Prostate gland (tissue), 2 donors: Measurements from ENCODE around the gene CEP152. TPM values are rescaled to one million over a fixed set of nuclear protein-coding genes. Genes with fewer than 3 reads are reported as not detected.

ENCODE experiments used
- DNase-seq: peaks from one replicate; pipeline ENCODE4 v3.0.0-alpha.2; 2019; ENCODE audit warnings: low spot score
- H3K27ac ChIP-seq, 2 donors: fragments of 200-600 bp; sonication (generic); 2 replicates each; pipeline ENCODE4 v1.5.1; 2017 to 2019
- H3K27me3 ChIP-seq: fragments of 200-600 bp; sonication (generic); replicated peaks from 2 replicates; pipeline ENCODE4 v1.5.1; 2019; ENCODE audit not compliant: insufficient read depth
- H3K36me3 ChIP-seq, 2 donors: fragments of 200-600 bp; sonication (generic); 1 replicate in 1 of 2; 2 replicates in 1 of 2; pipeline versions ENCODE4 v1.5.1 to v1.8.1; 2017 to 2019
- H3K4me1 ChIP-seq: fragments of 200-600 bp; sonication (generic); replicated peaks from 2 replicates; pipeline ENCODE4 v1.5.1; 2019
- H3K4me3 ChIP-seq, 2 donors: fragments of 200-600 bp; sonication (generic); 2 replicates each; pipeline ENCODE4 v1.5.1; 2017 to 2019
- H3K9me3 ChIP-seq: fragments of 200-600 bp; sonication (generic); 2 replicates; pipeline ENCODE4 v1.5.1; 2017
- POLR2A ChIP-seq: fragments of 450-650 bp; IDR thresholded peaks from one replicate; pipeline ENCODE4 v1.6.1; 2016; ENCODE audit warnings: antibody characterized with exemption, mild to moderate bottlenecking
- POLR2AphosphoS5 ChIP-seq: sonication (generic); formaldehyde crosslinking; IDR thresholded peaks from one replicate; pipeline ENCODE4 v1.6.1; 2017; ENCODE audit warnings: antibody characterized with exemption
- WGBS: methylation state at CpG from one replicate; pipeline ENCODE4 v1.1.5; 2018; 5-methylcytosine and 5-hydroxymethylcytosine counted together
- intact Hi-C: fragments of 100-400 bp; cut with DNase I; formaldehyde crosslinking; loops from one replicate; pipeline ENCODE4 v1.14.2; 2022
- total RNA-seq, 2 donors: library from RNA; depleted of rRNA; stranded (reverse); fragments of >200 nt; gene quantifications; one replicate each; pipeline ENCODE4 v1.1.0, GENCODE V29; 2016
- TF ChIP-seq, protein P1 (sequence below), 4 experiments: fragments of 200-600 bp in 2 of 4; fragments of 450-650 bp in 2 of 4; sonication (generic) in 2 of 4; IDR thresholded peaks; 1 replicate in 3 of 4; 2 replicates in 1 of 4; pipeline ENCODE4 v1.5.1; 2016 to 2019; ENCODE audit warnings: antibody characterized with exemption in 4 of 4, mild to moderate bottlenecking in 2 of 4, moderate library complexity in 2 of 4

The CEP152 gene
- total RNA-seq, 2 donors from 2014 or later: 5.9 to 9.0 TPM

DNA sequence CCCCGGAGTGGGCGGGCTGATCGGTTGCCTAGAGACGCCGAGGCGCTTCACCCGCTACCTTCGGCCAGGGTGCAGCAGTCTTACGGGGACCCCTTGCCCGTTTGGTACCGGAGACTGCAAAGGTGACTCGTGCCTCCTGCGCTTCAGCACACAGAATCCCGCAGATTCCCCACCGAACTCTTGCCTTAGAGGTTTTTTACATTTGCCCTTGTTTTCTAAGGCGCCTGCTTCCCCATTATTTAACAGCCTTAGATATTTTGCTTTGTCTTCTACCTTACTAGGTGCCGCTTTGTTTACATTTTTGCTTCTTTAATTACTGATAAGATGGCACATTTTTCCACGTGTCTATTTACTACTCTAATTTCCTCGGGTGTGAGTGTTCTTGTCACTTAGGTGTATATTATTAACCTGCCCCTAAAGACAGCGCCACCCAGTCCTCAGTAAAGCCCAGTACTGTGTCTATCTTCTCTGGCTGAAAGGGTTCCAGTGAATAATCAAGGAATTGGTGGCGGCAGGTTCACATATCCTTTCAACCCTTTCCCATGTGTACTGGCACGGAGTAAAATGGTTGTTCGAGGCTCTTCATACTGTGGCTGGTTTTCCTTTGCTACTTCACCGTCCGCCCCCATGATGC, 573 bp upstream of the CEP152 start:
- TF ChIP-seq POLR2AphosphoS5 (no peak), POLR2A (no peak)
- TF ChIP-seq, protein P1, sequence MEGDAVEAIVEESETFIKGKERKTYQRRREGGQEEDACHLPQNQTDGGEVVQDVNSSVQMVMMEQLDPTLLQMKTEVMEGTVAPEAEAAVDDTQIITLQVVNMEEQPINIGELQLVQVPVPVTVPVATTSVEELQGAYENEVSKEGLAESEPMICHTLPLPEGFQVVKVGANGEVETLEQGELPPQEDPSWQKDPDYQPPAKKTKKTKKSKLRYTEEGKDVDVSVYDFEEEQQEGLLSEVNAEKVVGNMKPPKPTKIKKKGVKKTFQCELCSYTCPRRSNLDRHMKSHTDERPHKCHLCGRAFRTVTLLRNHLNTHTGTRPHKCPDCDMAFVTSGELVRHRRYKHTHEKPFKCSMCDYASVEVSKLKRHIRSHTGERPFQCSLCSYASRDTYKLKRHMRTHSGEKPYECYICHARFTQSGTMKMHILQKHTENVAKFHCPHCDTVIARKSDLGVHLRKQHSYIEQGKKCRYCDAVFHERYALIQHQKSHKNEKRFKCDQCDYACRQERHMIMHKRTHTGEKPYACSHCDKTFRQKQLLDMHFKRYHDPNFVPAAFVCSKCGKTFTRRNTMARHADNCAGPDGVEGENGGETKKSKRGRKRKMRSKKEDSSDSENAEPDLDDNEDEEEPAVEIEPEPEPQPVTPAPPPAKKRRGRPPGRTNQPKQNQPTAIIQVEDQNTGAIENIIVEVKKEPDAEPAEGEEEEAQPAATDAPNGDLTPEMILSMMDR (IDR thresholded peaks at IDR 0.05): no peak
- intact Hi-C loops: no loop called here
- Histone ChIP-seq H3K36me3 (no peaks in the 10 kb centered on the region), H3K9me3 (no peaks in the 10 kb centered on the region), H3K4me3 (peak overlapping the region; percentile 54 to 65), H3K27me3 (no peaks in the 10 kb centered on the region), H3K4me1 (no peaks in the 10 kb centered on the region), H3K27ac (no peak overlapping the region)
- DNase-seq: no peak
- WGBS: 6% methylated on average over 25 of the region's 25 CpGs

DNA sequence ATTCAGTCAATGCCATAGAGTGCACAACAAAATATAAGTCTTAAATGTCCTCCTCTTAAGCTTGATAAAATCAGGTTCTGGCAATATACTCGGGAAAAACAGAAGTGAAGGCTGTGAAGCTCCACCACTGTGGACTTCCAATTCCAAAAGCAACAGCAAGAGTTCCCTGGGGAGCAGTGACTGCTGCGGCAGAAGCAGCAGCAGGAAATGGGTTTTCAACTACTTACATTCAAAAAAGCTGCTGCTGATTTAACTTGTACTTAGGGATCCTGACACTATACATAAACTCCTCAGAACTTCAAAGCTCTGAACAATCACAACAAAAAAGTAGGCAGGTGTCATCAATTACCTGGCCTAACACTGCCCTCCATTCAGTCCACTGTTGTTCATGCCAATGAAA, 4.7 kb downstream of the CEP152 start:
- H3K9me3 ChIP-seq: no peaks in the 10 kb centered on the region
- no peak for DNase-seq

DNA sequence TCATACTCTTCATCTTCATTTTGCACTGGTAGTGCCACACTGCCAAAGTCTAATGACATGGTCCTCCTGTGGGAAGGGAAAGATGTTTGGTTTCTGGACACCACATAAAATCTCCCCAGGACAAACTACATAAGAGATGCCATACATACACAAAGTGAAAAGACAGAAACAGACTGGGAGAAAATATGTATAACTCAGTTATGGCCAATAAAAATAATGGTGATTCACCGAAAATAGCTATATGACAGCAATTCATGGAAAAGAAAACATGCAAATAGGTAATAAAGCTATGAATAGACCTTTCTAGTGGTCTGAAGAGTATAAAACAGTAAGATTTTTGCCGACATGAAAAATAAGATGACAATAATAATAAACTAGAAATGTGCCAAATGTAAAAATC, 5.3 kb downstream of the CEP152 start:
- TF ChIP-seq, protein P1 (IDR thresholded peaks at IDR 0.05): no peak
- TF ChIP-seq POLR2A (no peak), POLR2AphosphoS5 (no peak)
- Histone ChIP-seq H3K27ac (no peak overlapping the region), H3K4me3 (no peak overlapping the region), H3K27me3 (no peaks in the 10 kb centered on the region), H3K4me1 (no peaks in the 10 kb centered on the region), H3K9me3 (no peaks in the 10 kb centered on the region), H3K36me3 (no peaks in the 10 kb centered on the region)
- intact Hi-C loops: loop anchor here (10.0 kb wide), 2 partner anchors 351 to 451 kb away; no protein-coding TSS in a partner anchor
- no peak for DNase-seq
- WGBS: 34% methylated on average over 2 of the region's 2 CpGs

More for the DNA sequence above, 4.7 kb downstream of the CEP152 start:
- WGBS: 25% methylated on average over 2 of the region's 2 CpGs
- TF ChIP-seq POLR2AphosphoS5 (no peak), POLR2A (no peak)
- TF ChIP-seq, protein P1 (IDR thresholded peaks at IDR 0.05): no peak
- H3K4me1 ChIP-seq: no peaks in the 10 kb centered on the region
- H3K27me3 ChIP-seq: no peaks in the 10 kb centered on the region
- no peaks in the 10 kb centered on the region for H3K36me3 ChIP-seq
- intact Hi-C loops: loop anchor here (10.0 kb wide), 2 partner anchors 351 to 451 kb away; no protein-coding TSS in a partner anchor
- no peak overlapping the region for H3K27ac ChIP-seq
- no peak overlapping the region for H3K4me3 ChIP-seq

DNA sequence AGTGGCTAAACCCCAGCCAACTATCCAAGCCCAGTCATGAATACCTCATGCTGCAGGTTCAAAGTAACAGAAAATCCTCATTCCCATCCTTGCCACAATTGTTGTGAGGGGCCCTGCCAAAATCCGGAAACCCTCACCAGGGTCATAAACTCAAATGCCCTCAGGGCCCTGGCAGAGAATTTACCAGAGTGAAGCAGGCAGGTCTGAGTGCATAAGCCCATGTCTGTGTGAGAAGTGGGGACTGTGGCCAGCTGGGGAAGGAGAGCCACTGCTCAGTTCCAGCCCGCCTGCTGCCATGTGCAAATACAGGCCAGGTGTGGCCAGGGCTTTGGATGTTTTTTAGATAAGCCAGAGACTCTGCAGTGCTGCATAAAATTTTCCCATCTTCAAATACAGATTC, 7.0 kb downstream of the CEP152 start:
- H3K27me3 ChIP-seq: no peaks in the 10 kb centered on the region
- no peaks in the 10 kb centered on the region for H3K4me1 ChIP-seq
- WGBS: 60% methylated on average over 2 of the region's 2 CpGs
- no peaks in the 10 kb centered on the region for H3K9me3 ChIP-seq
- TF ChIP-seq POLR2AphosphoS5 (no peak), POLR2A (no peak)
- TF ChIP-seq, protein P1 (IDR thresholded peaks at IDR 0.05): no peak
- no peak for DNase-seq
- intact Hi-C loops: loop anchor here (10.0 kb wide), 2 partner anchors 349 to 449 kb away; no protein-coding TSS in a partner anchor
- H3K27ac ChIP-seq: no peak overlapping the region
- no peaks in the 10 kb centered on the region for H3K36me3 ChIP-seq
- no peak overlapping the region for H3K4me3 ChIP-seq

DNA sequence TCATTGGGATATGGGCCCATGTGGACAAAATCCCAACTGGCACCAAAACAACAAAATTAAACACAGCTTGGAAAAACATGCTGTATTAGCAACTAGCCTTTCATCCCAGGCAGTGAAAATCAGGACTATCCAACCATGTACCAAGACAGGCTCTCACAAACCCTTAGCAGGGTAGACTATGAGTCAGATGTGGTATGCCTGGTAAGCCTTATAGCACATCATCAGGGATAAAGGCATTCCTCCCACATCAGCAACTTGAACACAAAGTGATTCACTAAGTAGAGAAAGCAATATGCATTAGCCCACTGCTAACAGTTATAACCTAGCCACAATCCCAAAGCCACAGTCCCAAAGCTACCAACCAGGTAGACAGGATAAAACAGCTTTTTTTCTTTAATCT, 8.0 kb downstream of the CEP152 start:
- Histone ChIP-seq H3K4me1 (no peaks in the 10 kb centered on the region), H3K27ac (no peak overlapping the region), H3K4me3 (no peak overlapping the region), H3K9me3 (no peaks in the 10 kb centered on the region), H3K27me3 (no peaks in the 10 kb centered on the region), H3K36me3 (no peaks in the 10 kb centered on the region)
- TF ChIP-seq, protein P1 (IDR thresholded peaks at IDR 0.05): no peak
- TF ChIP-seq POLR2A: no peak
- no peak for TF ChIP-seq POLR2AphosphoS5
- DNase-seq: no peak
- intact Hi-C loops: loop anchor here (10.0 kb wide), 2 partner anchors 348 to 448 kb away; no protein-coding TSS in a partner anchor
